Measurements from ENCODE around the gene SYTL2. TPM values are rescaled to one million over a fixed set of nuclear protein-coding genes. Genes with fewer than 3 reads are reported as not detected.

SYTL2 gene
- total and polyA plus RNA-seq, 2 experiments from 2014 or later = 3.4 to 7.2 TPM

DNA sequence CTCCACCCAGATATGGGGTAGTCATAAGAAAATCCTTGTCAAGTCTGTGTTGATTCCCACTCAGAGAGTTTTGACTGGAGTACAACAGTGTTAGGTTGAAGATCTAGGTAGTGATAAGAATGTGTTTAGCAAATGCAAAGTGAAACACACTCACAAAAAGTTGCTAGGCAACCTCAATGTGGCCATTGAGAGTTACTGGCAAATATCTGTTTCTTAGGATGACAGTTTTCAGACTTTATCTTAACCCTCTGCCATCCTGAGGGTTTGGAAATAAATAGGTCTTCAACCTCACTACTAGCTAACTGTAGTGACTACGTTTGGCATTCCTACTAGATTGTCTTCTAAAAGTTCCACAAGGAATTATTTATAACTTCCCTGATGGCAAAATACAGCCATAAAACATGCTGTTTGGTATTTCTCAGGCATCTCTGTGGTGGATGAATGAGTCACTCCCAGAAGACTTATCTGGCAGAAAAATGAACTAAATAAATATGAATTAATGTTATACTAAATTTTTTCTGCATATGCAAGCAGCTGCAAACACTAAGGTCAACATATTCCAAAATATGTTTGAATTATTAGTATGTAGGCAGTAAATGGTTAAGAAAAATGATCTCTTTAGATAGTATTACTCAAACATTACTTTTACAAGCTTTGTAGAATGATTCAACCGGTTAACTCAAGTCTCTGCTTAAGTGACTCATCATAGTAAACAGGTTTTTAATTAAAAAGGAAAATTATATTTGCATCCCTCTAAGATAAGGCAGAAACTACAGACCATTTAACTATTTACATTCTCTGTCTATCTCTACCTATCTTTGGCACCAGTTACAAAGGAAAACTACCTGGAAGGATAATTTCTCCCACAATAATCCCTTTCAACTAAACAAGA lies 17.1 kb upstream of the SYTL2 start:
- Histone ChIP-seq H3K36me3 (ENCODE audit: insufficient read depth) (no peaks in the 10 kb centered on the region), H3K9me2 (ENCODE audit: insufficient read depth) (0 out of 2 replicates have a peak, but pooled peaks cover 5% of the 10 kb centered on the region), H3F3A (replicated peaks; ENCODE audit: low read depth) (no peaks in the 10 kb centered on the region), H3K79me2 (replicated peaks; ENCODE audit: insufficient read depth) (no peaks in the 10 kb centered on the region), H4K20me1 (replicated peaks; ENCODE audit: insufficient read depth) (no peaks in the 10 kb centered on the region), H3K27ac (ENCODE audit: low read depth) (no peak overlapping the region), H3K4me3 (no peak overlapping the region), H3K4me1 (ENCODE audit: insufficient read depth) (peaks cover 3% of the 10 kb centered on the region; the same call in 1 of the 2 replicates), H3K4me2 (no peak overlapping the region), H2AFZ (no peak overlapping the region), H3K27me3 (ENCODE audit: insufficient read depth) (no peaks in the 10 kb centered on the region)
- no peaks in the 10 kb centered on the region for H3K36me3 Mint-ChIP-seq (ENCODE audit: low read depth)
- no peak overlapping the region for H3K27ac Mint-ChIP-seq
- no peak overlapping the region for H3K4me3 Mint-ChIP-seq
- H3K9me3 Mint-ChIP-seq = no peaks in the 10 kb centered on the region
- H3K27me3 Mint-ChIP-seq (ENCODE audit: insufficient read depth, low read depth, poor library complexity) = no peaks in the 10 kb centered on the region
- ATAC-seq (no peak), DNase-seq (ENCODE audit: low spot score) (no peak)
- peaks cover 3% of the 10 kb centered on the region; the same call in 2 of the 3 replicates for H3K4me1 Mint-ChIP-seq
- no peak for TF ChIP-seq JUNB (IDR thresholded peaks at IDR 0.05; ENCODE audit: unreplicated experiment)
- TF ChIP-seq, protein P1, sequence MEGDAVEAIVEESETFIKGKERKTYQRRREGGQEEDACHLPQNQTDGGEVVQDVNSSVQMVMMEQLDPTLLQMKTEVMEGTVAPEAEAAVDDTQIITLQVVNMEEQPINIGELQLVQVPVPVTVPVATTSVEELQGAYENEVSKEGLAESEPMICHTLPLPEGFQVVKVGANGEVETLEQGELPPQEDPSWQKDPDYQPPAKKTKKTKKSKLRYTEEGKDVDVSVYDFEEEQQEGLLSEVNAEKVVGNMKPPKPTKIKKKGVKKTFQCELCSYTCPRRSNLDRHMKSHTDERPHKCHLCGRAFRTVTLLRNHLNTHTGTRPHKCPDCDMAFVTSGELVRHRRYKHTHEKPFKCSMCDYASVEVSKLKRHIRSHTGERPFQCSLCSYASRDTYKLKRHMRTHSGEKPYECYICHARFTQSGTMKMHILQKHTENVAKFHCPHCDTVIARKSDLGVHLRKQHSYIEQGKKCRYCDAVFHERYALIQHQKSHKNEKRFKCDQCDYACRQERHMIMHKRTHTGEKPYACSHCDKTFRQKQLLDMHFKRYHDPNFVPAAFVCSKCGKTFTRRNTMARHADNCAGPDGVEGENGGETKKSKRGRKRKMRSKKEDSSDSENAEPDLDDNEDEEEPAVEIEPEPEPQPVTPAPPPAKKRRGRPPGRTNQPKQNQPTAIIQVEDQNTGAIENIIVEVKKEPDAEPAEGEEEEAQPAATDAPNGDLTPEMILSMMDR (conservative IDR thresholded peaks at IDR 0.05; ENCODE audit: low read depth in 2 of 2) = no peak
- no peak for TF ChIP-seq POLR2AphosphoS5 (IDR thresholded peaks at IDR 0.05; ENCODE audit: low read depth)
- no peak for TF ChIP-seq STAT1 (IDR thresholded peaks at IDR 0.05; ENCODE audit: unreplicated experiment)
- TF ChIP-seq, protein P2, sequence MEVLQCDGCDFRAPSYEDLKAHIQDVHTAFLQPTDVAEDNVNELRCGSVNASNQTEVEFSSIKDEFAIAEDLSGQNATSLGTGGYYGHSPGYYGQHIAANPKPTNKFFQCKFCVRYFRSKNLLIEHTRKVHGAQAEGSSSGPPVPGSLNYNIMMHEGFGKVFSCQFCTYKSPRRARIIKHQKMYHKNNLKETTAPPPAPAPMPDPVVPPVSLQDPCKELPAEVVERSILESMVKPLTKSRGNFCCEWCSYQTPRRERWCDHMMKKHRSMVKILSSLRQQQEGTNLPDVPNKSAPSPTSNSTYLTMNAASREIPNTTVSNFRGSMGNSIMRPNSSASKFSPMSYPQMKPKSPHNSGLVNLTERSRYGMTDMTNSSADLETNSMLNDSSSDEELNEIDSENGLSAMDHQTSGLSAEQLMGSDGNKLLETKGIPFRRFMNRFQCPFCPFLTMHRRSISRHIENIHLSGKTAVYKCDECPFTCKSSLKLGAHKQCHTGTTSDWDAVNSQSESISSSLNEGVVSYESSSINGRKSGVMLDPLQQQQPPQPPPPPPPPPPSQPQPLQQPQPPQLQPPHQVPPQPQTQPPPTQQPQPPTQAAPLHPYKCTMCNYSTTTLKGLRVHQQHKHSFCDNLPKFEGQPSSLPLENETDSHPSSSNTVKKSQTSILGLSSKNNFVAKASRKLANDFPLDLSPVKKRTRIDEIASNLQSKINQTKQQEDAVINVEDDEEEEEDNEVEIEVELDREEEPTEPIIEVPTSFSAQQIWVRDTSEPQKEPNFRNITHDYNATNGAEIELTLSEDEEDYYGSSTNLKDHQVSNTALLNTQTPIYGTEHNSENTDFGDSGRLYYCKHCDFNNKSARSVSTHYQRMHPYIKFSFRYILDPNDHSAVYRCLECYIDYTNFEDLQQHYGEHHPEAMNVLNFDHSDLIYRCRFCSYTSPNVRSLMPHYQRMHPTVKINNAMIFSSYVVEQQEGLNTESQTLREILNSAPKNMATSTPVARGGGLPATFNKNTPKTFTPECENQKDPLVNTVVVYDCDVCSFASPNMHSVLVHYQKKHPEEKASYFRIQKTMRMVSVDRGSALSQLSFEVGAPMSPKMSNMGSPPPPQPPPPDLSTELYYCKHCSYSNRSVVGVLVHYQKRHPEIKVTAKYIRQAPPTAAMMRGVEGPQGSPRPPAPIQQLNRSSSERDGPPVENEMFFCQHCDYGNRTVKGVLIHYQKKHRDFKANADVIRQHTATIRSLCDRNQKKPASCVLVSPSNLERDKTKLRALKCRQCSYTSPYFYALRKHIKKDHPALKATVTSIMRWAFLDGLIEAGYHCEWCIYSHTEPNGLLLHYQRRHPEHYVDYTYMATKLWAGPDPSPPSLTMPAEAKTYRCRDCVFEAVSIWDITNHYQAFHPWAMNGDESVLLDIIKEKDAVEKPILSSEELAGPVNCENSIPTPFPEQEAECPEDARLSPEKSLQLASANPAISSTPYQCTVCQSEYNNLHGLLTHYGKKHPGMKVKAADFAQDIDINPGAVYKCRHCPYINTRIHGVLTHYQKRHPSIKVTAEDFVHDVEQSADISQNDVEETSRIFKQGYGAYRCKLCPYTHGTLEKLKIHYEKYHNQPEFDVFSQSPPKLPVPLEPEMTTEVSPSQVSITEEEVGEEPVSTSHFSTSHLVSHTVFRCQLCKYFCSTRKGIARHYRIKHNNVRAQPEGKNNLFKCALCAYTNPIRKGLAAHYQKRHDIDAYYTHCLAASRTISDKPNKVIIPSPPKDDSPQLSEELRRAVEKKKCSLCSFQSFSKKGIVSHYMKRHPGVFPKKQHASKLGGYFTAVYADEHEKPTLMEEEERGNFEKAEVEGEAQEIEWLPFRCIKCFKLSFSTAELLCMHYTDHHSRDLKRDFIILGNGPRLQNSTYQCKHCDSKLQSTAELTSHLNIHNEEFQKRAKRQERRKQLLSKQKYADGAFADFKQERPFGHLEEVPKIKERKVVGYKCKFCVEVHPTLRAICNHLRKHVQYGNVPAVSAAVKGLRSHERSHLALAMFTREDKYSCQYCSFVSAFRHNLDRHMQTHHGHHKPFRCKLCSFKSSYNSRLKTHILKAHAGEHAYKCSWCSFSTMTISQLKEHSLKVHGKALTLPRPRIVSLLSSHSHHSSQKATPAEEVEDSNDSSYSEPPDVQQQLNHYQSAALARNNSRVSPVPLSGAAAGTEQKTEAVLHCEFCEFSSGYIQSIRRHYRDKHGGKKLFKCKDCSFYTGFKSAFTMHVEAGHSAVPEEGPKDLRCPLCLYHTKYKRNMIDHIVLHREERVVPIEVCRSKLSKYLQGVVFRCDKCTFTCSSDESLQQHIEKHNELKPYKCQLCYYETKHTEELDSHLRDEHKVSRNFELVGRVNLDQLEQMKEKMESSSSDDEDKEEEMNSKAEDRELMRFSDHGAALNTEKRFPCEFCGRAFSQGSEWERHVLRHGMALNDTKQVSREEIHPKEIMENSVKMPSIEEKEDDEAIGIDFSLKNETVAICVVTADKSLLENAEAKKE (CRISPR knock-in tag; IDR thresholded peaks at IDR 0.05) = no peak
- TF ChIP-seq, protein P3, sequence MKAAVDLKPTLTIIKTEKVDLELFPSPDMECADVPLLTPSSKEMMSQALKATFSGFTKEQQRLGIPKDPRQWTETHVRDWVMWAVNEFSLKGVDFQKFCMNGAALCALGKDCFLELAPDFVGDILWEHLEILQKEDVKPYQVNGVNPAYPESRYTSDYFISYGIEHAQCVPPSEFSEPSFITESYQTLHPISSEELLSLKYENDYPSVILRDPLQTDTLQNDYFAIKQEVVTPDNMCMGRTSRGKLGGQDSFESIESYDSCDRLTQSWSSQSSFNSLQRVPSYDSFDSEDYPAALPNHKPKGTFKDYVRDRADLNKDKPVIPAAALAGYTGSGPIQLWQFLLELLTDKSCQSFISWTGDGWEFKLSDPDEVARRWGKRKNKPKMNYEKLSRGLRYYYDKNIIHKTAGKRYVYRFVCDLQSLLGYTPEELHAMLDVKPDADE (IDR thresholded peaks at IDR 0.05) = no peak
- TF ChIP-seq, protein P4, sequence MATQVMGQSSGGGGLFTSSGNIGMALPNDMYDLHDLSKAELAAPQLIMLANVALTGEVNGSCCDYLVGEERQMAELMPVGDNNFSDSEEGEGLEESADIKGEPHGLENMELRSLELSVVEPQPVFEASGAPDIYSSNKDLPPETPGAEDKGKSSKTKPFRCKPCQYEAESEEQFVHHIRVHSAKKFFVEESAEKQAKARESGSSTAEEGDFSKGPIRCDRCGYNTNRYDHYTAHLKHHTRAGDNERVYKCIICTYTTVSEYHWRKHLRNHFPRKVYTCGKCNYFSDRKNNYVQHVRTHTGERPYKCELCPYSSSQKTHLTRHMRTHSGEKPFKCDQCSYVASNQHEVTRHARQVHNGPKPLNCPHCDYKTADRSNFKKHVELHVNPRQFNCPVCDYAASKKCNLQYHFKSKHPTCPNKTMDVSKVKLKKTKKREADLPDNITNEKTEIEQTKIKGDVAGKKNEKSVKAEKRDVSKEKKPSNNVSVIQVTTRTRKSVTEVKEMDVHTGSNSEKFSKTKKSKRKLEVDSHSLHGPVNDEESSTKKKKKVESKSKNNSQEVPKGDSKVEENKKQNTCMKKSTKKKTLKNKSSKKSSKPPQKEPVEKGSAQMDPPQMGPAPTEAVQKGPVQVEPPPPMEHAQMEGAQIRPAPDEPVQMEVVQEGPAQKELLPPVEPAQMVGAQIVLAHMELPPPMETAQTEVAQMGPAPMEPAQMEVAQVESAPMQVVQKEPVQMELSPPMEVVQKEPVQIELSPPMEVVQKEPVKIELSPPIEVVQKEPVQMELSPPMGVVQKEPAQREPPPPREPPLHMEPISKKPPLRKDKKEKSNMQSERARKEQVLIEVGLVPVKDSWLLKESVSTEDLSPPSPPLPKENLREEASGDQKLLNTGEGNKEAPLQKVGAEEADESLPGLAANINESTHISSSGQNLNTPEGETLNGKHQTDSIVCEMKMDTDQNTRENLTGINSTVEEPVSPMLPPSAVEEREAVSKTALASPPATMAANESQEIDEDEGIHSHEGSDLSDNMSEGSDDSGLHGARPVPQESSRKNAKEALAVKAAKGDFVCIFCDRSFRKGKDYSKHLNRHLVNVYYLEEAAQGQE (IDR thresholded peaks at IDR 0.05; ENCODE audit: unreplicated experiment) = no peak
- TF ChIP-seq EZH2phosphoT487 (IDR thresholded peaks at IDR 0.05; ENCODE audit: unreplicated experiment) = no peak
- no peak for TF ChIP-seq ZNF114 (CRISPR knock-in tag; IDR thresholded peaks at IDR 0.05)
- no peak for TF ChIP-seq ZNF331 (CRISPR knock-in tag; IDR thresholded peaks at IDR 0.05; ENCODE audit: low read depth)

Measured in GM23338 (cell line).